GM12872 (cell line): ENCODE measurements around the gene COL23A1.

Experiments used
- CTCF ChIP-seq: IDR thresholded peaks from 3 replicates; pipeline ENCODE4 v1.5.1; 2011; ENCODE audit warnings: low read depth, mild to moderate bottlenecking, low read length, moderate library complexity; ENCODE audit not compliant: insufficient read depth

Gene COL23A1

DNA sequence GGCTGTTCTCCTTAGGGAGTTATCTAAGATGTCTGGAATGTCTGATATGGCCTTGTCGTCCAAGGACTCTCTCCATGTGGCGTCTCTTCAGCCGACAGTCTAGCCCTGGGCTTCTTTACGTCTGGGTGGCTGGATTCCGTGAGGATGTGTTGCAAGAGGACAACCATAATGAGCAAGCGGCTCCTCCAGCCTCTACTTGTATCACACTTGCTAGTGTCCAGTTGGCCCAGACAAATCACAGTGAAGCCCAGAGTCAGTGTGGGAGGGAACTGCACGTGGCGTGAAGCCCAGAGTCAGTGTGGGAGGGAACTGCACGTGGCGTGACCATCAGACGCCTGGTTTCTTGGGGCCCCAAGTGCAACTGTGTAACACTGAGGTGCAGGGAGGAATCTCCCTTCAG lies 61.1 kb downstream of the COL23A1 start:
- no peak for TF ChIP-seq CTCF

DNA sequence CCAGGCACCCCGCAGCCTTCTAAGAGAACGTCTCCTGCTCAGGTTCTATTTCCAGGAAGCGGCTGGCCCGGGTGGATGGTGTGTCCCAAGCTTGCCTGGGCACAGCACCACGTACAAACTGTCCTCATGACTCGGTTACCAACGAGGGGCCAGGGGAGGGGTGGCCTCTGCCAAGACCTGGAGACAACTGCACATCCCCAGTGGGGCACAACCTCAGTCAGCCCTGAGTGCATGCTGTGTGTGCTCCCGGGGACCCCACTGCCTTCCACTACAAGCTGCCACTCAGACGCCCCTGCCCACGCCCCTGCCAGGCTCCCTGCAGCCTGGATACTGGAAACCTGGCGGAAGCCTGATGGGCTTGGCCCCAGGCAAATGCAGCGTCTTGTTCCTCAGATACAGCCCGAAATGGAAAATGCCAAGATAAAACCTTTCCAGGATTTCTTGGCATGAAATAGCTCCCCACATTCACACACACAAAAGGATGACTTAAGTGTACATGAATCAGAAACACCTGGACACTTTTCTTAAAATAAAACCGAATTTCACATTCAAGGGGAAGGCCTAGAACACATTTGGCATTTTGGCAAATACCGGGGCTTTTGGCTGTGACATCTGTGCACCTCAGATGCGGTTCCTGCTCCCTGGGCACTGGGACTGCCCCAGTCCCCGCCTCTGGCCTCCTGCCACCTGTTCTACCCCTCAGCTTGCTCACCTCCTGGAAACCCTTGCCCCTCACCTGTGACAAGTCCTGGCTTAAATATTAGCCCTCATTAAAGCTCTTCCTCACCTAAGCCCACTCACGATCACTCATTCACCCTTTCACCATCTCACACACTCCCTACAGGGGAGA lies 62.5 kb downstream of the COL23A1 start:
- TF ChIP-seq CTCF, result no peak

- TF ChIP-seq CTCF, result no peak
Measured at GRCh38 chr5:178526773-178527457, 63.3 kb downstream of the COL23A1 start.

DNA sequence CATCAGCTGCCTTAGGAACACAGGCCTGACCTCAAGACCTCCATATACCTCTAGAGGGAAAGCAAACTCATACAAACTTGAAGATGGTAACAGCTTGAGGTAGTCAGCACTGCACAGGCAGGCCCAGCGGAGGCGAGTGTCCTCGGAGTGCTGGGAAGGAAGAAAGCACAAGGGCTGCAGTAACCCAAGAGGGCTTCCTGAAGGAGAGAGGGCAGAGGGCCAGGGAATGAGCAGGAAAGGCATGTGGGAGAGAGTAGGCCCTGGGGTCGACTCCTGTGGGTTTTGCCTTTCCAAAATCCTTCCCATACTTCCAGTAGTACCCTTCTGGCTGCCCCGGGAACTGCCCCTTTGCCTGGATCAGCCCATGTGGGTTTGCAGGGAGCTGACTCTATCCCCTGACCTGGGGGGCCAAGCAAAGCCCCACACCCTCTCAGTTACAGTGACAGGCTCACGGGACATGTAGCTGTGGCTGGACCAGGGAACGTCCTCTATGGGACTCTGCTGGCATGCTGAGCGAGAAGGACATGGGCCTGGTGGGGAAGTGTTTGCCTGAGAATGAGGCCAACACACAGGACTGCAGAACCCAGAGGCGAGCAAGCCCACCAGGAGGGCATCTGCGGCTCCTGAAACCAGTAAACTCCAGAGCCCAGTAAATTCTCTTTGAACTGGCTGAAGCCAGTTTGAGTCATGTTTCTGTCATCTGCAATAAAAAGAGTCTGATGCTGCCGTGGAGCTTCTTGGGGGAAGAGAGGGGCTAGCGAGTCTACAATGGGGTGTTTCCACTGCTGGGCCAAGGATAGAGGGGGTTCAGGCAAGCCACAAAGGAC lies 64.1 kb downstream of the COL23A1 start:
- no peak for TF ChIP-seq CTCF

DNA sequence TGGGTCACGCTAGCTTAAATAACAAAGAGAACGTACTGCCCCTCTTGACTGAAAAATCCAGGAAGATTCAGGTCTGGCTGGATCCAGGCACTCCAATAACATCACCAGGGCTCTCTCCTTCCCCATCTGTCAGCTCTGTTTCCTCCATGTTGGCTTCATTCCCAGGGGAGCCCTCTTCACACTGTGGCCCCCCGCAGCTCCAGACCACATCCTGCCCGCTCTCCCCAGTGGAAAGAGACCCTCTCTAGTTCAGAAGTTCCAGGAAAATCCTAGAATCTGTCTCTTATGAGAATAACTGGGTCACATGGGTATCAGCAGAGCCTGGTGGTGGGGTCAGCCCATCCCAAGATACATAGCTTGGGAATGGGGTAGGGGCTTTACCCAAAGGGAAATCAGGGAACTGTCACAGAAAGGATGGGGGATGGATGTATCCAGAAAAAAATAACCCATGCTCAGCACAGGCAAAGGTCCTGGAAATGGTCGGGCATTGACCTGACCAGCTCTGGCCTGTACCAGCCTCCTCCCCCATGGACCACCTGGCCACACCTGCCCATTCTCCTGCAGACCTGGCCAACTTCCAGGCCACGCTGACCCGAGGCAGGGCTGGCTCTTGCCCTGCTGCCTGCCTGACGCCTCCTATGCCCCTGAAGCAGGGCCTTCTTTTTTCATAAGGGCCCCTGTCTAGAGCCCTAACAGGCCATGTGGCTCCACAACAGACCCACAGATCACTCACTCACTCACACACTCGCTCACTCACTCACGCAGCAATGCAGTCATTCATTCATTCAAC lies 65.9 kb downstream of the COL23A1 start:
- TF ChIP-seq CTCF, result no peak

- no peak for TF ChIP-seq CTCF
Measured at GRCh38 chr5:178522361-178522760, 67.8 kb downstream of the COL23A1 start.

- TF ChIP-seq CTCF, result no peak
Measured at GRCh38 chr5:178520851-178521250, 69.3 kb downstream of the COL23A1 start.
